Nephron (organoid): ENCODE results near the gene TOP1.

Source experiments
- H3K27ac Mint-ChIP-seq, 3 experiments: 2 replicates each; pipeline ENCODE4 v1.8.0; 2020; ENCODE audit warnings: mixed read lengths in 3 of 3, mild to moderate bottlenecking in 2 of 3, moderate library complexity in 1 of 3
- H3K27me3 Mint-ChIP-seq: 2 replicates; pipeline ENCODE4 v1.8.0; 2021; ENCODE audit warnings: low read depth, mild to moderate bottlenecking, moderate library complexity, mixed read lengths
- H3K36me3 Mint-ChIP-seq: 2 replicates; pipeline ENCODE4 v1.8.0; 2020; ENCODE audit warnings: low read depth, mixed read lengths
- H3K4me1 Mint-ChIP-seq: 2 replicates; pipeline ENCODE4 v1.8.0; 2020; ENCODE audit warnings: mixed read lengths
- H3K4me3 Mint-ChIP-seq, 3 experiments: 2 replicates each; pipeline ENCODE4 v1.8.0; 2020; ENCODE audit warnings: mild to moderate bottlenecking in 3 of 3, mixed read lengths in 3 of 3, moderate library complexity in 2 of 3
- H3K9me3 Mint-ChIP-seq: 2 replicates; pipeline ENCODE4 v1.8.0; 2020; ENCODE audit warnings: mixed read lengths
- CTCF ChIP-seq, 3 experiments: fragments of 200-600 bp; sonication (generic); IDR thresholded peaks; one replicate each; pipeline ENCODE4 v1.5.0; 2021; ENCODE audit warnings: antibody characterized with exemption in 3 of 3; ENCODE audit not compliant: unreplicated experiment in 3 of 3

TOP1 gene

GRCh38 chr20:41145821-41146620 lies 117.4 kb downstream of the TOP1 start:
- Mint-ChIP-seq H3K4me3 (no peak overlapping the region), H3K36me3 (peaks cover 41% of the 10 kb centered on the region), H3K27ac (peak overlapping the region in 2 of 3 experiments; percentile 2 to 58), H3K4me1 (peaks cover 78% of the 10 kb centered on the region), H3K9me3 (no peaks in the 10 kb centered on the region), H3K27me3 (no peaks in the 10 kb centered on the region)
- no peak for TF ChIP-seq CTCF (IDR thresholded peaks at IDR 0.05; ENCODE audit: unreplicated experiment in 3 of 3)

- Mint-ChIP-seq H3K4me3 (no peak overlapping the region), H3K27ac (no peak overlapping the region), H3K27me3 (no peaks in the 10 kb centered on the region), H3K36me3 (peaks cover 40% of the 10 kb centered on the region), H3K9me3 (no peaks in the 10 kb centered on the region), H3K4me1 (peaks cover 70% of the 10 kb centered on the region)
- no peak for TF ChIP-seq CTCF (IDR thresholded peaks at IDR 0.05; ENCODE audit: unreplicated experiment in 3 of 3)
Observed at GRCh38 chr20:41147767-41148191, 119.2 kb downstream of the TOP1 start.

- Mint-ChIP-seq H3K4me1 (peaks cover 66% of the 10 kb centered on the region), H3K27me3 (no peaks in the 10 kb centered on the region), H3K4me3 (no peak overlapping the region), H3K9me3 (no peaks in the 10 kb centered on the region), H3K27ac (no peak overlapping the region), H3K36me3 (peaks cover 34% of the 10 kb centered on the region)
- no peak for TF ChIP-seq CTCF (IDR thresholded peaks at IDR 0.05; ENCODE audit: unreplicated experiment in 3 of 3)
Observed at GRCh38 chr20:41148942-41149341, 120.3 kb downstream of the TOP1 start.

- Mint-ChIP-seq H3K27me3 (no peaks in the 10 kb centered on the region), H3K4me1 (peaks cover 66% of the 10 kb centered on the region), H3K4me3 (no peak overlapping the region), H3K27ac (peak overlapping the region in 2 of 3 experiments; percentile 23 to 47), H3K9me3 (no peaks in the 10 kb centered on the region), H3K36me3 (peaks cover 17% of the 10 kb centered on the region)
- TF ChIP-seq CTCF (IDR thresholded peaks at IDR 0.05; ENCODE audit: unreplicated experiment in 3 of 3) = no peak
Observed at GRCh38 chr20:41150664-41151063, 122.0 kb downstream of the TOP1 start.

GRCh38 chr20:41151134-41151869 lies 122.7 kb downstream of the TOP1 start:
- Mint-ChIP-seq H3K4me1 (peaks cover 62% of the 10 kb centered on the region), H3K4me3 (no peak overlapping the region), H3K27ac (peak overlapping the region in 1 of 3 experiments; percentile 47), H3K36me3 (peaks cover 16% of the 10 kb centered on the region), H3K9me3 (no peaks in the 10 kb centered on the region), H3K27me3 (no peaks in the 10 kb centered on the region)
- no peak for TF ChIP-seq CTCF (IDR thresholded peaks at IDR 0.05; ENCODE audit: unreplicated experiment in 3 of 3)
